GM18511 (cell line): Measurements from ENCODE around the gene TFDP1.

Source experiments
- ATAC-seq: cut with Tn5 transposase; IDR thresholded peaks from one replicate; pipeline ENCODE4 v1.9.1; 2021; ENCODE audit warnings: mild to moderate bottlenecking, moderate library complexity; ENCODE audit not compliant: unreplicated experiment

The TFDP1 gene

DNA sequence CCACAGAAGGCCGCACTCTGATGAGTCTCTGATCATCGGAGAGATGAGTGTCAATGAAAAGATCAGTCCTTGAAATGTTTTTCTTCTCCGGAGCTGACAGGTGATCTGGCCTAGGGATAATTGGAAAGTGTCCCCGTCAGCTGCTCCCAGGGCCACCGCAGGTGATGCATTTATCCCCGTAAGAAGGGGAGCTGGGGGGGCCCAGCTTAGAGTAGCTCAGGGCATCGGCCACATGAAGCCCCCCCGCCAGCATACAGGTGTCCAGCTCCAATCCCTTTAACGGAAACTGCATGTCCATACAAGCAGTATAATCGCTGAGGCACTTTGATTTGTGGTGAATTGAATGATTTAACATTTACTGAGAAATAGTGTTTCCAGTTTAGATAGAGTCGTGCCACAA lies 45.7 kb downstream of the TFDP1 start:
- no peak for ATAC-seq

DNA sequence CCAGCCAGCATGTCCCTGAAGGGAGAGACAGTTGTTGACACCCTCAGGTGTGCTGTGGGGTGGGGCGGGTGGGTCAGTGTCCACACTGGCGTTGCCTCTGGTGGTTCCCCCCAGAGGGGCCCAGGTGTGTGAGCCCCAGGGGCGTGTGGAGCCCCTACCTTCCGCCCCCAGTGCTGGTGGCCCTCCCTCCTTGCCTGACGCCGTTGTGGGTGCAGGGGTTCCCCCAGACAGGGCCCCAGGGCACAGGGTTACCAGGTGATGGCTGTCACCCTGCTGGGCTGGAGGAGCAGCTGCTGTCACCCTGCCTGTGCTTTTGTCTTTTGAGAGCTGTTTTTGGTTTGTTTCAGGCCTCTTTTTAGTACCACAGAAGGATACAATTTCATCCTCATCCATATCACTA lies 46.3 kb downstream of the TFDP1 start:
- ATAC-seq: no peak

DNA sequence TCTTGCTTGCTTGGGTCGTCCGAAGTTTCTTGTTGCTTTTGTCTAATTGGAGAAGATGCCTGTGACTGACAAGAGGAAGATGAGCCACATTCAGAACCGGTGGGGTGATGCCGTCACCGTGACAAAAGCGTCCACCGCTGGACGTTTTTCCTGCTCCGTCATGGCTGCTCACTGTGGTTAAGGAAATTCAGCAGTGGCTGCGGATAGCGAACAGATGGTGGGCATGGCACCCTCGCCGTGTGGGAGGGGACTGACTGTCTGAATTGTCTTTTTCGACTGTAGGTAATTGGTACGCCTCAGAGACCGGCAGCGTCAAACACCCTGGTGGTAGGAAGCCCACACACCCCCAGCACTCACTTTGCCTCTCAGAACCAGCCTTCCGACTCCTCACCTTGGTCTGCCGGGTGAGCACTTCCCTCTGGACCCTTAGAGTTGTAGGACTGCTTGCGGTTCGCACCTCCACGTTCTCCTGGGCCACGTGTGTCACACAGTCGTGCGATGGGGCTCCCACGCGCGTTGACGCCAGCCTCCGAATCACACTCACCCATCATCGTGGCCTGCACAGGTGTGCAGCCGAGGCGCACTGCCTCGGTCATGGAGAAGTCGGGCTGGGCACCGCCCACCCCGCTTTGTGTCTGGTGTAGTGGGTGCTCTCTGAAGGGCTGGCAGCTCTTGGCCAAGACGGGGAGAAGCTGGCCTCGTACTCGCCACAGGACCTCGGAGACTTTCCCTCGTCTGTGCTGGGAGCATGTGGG lies 47.0 kb downstream of the TFDP1 start:
- ATAC-seq: no peak

DNA sequence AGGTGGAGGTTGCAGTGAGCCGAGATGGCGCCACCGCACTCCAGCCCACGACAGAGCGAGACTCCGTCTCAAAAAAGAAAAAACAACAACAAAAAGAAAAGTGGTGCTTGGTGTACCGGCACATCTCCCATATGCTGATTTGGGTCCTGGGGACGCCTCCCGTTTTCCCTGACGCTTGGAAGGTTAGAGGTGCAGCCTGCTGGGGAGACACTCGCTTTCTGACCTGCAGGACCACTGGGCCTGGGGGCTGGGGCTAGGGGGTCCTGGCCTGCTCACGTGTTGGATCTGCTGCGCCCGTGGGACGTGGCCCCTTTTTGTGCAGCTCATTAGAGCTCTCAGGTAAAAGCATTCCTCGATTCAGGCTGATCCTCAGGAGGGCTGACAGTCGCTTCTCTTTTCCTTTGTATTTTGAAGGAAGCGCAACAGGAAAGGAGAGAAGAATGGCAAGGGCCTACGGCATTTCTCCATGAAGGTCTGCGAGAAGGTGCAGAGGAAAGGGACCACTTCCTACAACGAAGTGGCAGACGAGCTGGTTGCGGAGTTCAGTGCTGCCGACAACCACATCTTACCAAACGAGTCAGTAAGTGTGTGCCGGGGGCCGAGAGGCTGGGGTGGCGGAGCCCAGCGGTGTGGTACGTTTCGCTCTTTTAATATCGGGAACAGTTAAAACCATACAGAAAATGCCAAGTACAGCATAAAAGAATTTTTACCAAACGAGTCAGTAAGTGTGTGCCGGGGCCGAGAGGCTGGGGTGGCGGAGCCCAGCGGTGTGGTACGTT lies 48.3 kb downstream of the TFDP1 start:
- ATAC-seq: no peak

DNA sequence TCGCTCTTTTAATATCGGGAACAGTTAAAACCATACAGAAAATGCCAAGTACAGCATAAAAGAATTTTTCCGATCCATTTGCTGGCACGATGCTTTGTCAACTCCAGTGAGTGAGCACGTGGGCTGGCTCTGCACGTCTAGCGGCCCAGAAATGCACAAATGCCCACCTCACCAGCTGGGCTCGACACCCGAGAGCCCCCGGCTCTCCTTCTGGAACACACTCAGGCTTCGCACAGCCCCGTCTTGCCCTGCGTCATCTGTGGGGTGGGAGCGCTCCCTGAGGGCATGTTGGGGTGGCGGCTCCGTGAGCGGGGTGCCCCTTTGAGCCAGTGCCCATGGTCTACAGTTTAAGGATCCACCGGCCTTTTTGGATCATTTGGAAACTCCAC lies 48.9 kb downstream of the TFDP1 start:
- no peak for ATAC-seq

DNA sequence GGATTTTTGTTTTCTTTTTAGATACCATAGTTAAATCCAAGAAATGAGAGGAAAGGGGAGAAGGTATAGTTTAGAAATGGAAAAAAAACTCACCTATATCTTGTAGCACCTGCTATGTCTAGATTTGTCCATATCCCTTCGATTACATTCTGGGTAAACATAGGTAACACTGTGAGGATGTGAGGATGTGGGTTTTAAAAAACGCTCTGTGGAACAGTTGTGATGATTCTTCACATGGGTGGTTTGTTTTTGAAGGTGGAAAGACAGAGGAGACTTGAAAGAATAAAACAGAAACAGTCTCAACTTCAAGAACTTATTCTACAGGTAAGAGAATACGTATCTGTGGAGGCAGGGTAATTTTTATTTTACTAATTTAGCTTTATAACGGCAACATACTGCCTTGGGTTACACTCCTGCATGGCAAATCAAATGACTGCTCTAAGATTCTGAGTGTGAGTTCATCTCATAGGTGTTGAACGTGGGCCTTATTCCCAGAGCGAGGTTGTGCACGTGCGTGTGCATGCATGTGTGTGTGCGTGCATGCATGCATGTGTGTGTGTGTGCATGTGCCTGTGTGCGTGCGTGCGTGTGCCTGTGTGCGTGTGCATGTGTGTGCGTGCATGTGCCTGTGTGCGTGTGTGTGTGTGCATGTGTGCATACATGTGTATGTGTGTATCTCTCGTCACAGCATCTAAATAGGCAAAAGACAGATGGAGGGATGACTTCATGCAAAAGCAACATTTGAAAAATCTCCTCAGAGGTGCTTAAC lies 49.9 kb downstream of the TFDP1 start:
- no peak for ATAC-seq

DNA sequence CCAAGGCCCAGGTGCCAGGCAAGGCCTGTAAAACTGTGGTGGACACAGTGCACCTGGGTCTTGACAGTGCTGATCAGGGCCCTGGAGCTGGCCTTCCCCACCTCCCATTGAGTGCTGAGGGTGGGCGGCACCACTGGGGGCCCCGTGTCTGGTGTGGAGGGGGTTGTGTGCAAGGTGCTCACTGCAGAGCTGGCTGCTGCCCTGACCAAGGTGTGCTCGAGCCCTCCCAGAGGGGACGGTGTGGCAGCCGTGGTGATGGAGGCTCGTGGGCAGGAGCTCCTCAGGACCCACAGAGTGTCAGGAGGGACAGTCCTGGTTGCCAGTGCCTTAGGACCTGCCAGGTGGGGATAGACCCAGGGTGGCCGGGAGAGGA lies 50.5 kb downstream of the TFDP1 start:
- ATAC-seq: no peak

DNA sequence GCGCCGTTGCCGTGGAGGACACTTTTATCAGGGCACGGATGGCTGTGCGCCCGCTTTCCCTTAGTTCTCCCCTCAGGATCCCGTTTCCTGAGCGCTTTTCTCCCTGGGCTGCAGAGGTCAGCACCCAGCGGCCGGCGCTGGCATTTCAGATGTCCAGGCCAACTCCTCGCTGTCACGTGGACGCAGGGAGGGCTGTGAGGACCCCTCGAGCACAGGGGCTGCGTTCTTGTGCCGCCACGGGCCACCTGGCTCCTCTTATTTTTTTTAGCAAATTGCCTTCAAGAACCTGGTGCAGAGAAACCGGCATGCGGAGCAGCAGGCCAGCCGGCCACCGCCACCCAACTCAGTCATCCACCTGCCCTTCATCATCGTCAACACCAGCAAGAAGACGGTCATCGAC lies 51.2 kb downstream of the TFDP1 start:
- ATAC-seq: no peak

DNA sequence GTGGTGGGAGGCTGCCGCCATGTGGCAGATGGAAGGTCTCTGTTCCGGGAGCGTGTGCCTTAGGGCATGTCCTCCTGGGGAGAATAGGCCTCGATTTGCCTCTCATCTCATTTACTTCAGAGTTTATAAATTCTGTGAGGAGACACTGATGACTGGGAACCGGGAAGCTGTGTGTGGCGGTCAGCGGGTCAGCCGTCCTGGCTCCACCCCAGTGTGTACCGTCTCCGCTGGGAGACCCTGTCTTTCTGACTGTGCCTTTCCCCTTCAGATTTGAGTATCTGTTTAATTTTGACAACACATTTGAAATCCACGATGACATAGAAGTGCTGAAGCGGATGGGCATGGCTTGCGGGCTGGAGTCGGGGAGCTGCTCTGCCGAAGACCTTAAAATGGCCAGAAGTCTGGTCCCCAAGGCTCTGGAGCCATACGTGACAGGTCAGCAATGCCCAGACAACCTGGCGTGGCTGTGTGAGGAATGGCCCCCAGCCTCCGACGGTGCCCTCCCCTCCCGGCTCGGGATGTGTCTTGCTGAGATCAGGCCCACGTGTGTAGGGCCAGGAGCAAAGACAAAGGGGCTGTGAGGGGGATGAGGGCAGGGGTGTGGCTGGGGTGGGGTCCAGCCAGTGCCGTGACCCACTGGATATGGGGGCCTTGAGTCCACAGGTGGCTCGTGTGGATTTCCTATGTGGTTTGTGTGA lies 51.9 kb downstream of the TFDP1 start:
- no peak for ATAC-seq

DNA sequence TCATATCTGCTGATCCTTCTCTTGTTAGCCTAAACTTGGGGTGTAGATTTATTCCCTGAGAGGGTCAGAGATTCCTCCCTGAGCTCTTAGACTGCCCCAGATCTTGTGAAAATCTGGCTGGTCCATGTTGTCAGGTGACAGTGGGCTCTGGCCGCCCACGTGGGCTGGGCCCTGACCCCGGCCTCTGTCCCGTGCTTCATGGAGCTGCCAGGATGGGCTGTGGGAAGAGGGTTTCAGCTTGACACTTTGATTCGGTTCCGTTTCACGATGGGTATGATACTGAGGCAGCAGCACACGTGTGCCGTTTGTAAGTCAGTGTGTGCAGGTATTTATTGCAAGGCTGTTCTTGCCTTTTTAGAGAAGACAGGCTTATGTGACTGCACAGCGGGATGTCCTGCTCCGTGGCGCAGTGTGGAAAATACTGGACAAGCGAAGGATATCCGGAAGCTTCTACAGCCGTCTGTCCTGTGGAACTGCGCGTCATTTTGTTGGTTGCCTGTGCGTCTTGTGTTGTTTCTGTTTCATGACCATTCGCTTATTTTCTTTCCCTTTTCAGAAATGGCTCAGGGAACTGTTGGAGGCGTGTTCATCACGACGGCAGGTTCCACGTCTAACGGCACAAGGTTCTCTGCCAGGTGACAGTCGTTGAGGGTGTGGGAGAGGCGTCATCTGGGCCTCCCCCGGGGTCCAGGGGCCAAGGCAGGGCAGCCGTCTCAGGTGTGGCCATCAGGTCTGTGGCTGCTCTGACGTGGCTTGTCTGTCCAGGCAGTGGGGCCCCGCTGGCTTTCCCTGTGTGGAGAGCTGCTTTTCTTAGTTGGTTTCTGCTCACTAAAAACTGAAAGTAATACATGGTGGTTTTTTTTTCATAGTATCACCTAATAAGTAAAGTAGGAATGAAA lies 53.0 kb downstream of the TFDP1 start:
- no peak for ATAC-seq

DNA sequence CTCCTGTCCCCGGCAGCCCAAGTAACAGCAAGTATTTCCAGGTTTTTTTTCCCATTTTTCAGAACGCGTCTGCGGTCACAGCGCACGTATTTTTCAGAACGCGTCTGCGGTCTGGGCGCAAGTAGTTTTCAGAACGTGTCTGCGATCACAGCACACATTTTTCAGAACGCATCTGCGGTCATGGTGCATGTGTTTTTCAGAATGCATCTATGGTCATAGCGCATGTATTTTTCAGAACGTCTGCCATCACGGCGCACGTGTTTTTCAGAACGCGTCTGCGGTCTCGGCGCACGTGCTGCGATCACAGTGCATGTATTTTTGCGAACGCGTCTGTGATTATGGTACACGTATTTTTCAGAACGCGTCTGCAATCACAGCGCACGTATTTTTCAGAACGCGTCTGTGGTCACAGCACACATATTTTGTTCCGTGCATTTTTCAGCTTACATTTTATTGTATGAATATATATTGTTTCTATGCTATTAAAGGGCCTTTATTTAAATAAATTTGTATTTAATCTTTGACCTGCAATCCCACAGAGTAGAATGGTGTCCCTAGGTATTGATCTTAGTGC lies 53.7 kb downstream of the TFDP1 start:
- ATAC-seq: no peak

DNA sequence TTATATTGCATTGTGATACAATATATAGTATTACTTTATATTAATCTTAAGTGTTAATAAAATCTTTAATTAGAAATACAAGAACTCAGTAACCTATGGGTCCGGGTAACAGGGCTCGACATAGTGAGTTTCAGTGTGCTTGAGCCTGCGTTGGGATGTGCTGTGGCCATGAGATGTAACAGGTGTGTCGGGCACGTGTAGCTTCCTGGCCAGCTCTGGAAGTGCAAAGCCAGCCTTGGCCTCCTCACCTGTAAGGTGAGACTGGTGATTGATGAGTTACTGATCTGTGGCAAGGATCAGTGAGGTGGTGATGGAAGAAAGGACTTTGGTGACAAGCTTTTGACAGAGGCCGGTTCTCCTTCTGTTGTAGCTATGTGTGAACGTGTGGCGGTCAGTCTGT lies 54.3 kb downstream of the TFDP1 start:
- ATAC-seq: no peak

DNA sequence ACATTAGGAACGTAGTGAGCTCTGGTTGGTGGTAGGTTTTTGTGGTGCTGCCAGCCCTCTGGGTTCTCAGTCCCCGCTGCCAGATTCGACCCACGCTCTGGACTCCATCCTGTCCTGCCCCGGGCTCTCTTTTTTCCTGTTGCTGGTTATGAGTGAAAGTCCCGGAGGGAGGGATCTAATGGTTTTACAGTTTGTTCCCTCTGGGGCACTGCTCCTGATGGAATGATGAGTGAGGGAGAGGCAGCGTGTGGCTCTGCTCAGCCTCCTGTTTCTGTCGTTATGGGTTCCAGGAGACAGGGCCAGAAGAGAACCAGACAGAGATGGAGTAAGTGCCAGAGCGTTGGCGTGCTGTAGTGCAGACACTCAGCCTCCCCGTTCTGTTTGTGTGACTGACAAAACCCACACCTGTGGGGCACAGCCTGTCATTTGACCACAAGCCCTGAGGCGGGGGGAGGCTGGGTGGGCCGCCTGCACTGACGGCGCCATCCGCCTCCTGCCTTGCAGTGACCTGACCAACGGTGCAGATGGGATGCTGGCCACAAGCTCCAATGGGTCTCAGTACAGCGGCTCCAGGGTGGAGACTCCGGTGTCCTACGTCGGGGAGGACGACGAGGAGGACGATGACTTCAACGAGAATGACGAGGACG lies 55.2 kb downstream of the TFDP1 start:
- ATAC-seq: no peak

DNA sequence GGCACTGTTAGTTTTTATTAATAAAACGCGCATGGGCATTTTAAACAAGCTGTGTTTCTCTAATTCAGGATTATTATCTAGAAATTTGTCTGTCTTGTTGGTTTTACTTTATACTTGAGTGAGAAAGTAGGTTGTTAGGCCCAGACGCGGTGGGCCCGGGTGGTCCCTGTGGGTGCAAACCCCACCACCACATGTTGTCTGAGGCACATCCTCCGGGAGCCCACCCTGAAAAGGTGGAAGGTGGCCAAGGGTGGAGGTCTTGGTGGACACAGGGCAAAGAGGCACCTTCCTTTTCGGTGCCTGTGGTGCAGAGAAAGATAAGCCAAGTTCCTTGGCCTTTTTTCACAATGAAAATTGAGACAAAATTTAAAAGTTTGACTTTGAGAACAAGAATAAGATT lies 56.9 kb downstream of the TFDP1 start:
- ATAC-seq: no peak

DNA sequence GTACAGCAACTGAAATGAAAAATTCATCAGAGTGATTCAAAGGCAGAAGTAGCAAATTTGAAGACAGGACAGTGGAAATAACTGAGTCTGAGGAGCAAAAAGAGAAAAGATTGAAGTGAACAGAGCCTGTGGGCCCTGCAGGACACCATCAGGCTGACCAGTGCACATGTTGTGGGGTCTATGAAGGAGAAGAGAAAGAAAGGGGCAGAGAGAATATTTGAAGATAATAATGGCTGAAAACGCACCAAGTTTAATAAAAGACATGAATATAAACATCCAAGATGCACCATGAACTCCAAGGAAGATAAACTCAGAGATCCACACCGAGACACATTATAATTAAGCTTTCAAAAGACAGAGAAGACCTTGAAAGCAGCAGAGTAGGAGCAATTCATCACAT lies 58.0 kb downstream of the TFDP1 start:
- no peak for ATAC-seq

DNA sequence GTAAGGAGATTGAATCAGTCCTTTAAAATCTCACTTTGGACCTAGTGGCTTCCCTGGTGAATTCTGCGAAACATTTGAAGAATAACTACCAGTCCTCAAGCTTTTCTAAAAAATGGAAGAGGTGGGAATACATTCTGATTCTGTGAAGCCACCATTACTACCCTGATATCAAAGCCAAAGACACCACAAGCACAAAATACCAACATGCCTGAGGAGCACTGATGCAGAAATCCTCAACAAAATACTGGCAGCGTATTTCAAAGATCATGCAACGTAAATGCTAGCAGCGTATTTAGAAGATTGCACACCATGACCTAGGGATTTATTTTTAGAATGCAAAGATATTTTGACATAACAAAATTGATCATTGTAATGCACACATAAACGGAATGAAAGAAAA lies 59.0 kb downstream of the TFDP1 start:
- no peak for ATAC-seq

DNA sequence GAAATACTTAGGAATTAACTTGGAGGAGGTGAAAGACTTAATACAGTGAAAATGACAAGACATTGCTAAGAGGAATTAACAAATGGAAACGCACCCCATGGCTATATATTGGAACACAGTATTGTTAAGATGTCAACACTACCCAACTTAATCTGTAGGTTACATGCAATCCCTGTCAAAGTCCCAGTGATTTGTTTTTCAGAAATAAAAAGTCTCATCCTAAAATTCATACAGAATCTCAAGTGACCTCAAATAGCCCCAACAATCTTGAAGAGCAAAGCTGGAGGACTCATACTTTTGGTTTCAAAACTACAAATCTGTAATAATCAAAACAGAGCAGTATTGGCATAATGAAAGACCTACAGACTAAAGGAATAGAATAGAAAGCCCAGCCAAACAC lies 60.2 kb downstream of the TFDP1 start:
- no peak for ATAC-seq

DNA sequence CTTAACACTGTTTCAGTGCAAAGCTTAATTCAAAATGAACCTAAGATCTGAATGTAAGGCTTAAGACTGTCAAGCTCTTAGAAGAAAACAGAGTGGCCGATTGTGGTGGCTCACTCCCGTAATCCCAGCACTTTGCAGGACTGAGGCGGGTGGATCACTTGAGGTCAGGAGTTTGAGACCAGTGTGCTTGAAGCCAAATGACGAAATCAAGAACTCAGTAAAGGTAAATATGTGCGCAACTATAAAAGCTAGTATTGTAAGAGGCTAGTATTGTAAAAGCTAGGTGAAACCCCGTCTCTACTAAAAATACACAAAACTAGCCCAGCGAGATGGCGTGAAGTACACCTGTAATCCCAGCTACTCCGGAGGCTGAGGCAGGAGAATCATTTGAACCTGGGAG lies 60.8 kb downstream of the TFDP1 start:
- ATAC-seq: no peak

DNA sequence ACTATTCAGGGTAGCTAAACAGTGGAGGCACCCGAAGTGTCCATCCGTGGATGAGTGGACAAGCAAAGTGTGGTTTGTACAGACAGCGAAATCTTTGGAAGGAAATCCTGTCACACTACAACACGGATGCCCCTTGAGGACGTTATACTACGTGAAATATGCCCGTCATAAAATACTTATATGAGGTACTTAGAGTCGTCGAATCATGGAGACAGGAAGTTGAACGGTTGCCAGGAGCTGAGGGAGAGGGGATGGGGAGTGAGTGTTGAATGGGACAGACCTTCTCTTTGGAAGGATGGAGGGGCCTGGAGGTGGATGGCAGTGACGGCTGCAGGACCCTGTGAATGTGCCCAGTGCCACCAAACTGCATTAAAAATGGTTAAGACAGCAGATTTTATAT lies 61.8 kb downstream of the TFDP1 start:
- ATAC-seq: no peak
